ENCODE data around the gene BRD3OS.

DNA sequence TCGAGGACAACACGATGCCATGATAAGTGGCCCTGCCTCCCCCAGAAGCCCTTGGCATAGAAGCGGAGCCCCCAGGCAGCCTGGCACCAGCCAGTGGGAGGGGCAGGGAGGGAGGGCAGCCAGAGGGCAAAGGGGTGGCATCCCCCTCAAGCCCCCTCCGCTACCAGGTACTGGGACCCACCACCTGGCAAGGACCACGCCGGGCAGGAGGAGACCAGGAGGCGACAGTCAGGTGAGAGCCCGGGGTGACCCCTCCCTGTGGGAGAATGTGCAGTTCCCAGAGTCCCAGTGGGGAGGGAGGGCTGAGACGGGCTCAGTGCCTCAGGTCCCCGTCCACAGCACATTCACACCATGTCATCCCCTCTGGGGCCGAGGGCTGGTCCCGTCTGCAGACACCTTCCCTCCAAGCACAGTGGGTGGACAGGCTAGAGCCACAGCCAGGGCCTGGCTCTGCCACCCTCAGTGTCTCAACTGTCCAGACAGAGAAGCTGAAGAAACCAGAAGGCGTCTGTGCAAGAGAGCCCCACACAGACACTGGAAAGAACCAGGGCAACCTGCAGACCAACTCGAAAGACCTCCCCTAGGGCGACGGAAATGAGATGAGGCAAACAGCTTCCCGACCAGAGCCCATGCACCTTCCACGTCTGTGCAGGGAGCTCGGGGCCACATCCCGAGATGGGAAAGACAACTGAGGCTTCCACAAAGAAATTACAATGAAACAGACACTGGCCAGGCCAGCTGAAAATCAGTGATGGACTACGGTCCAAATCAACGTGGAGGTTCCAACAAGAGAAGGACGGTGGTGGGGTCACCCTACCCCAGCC is 31.4 kb downstream of the BRD3OS start:
- TF ChIP-seq, protein P1, sequence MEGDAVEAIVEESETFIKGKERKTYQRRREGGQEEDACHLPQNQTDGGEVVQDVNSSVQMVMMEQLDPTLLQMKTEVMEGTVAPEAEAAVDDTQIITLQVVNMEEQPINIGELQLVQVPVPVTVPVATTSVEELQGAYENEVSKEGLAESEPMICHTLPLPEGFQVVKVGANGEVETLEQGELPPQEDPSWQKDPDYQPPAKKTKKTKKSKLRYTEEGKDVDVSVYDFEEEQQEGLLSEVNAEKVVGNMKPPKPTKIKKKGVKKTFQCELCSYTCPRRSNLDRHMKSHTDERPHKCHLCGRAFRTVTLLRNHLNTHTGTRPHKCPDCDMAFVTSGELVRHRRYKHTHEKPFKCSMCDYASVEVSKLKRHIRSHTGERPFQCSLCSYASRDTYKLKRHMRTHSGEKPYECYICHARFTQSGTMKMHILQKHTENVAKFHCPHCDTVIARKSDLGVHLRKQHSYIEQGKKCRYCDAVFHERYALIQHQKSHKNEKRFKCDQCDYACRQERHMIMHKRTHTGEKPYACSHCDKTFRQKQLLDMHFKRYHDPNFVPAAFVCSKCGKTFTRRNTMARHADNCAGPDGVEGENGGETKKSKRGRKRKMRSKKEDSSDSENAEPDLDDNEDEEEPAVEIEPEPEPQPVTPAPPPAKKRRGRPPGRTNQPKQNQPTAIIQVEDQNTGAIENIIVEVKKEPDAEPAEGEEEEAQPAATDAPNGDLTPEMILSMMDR (IDR thresholded peaks at IDR 0.05), result no peak
- TF ChIP-seq EZH2 (IDR thresholded peaks at IDR 0.05; ENCODE audit: borderline replicate concordance, insufficient read depth, low read depth, low read length, poor library complexity, severe bottlenecking), result no peak
